ENCODE measurements around the gene SLC35G3.

DNA sequence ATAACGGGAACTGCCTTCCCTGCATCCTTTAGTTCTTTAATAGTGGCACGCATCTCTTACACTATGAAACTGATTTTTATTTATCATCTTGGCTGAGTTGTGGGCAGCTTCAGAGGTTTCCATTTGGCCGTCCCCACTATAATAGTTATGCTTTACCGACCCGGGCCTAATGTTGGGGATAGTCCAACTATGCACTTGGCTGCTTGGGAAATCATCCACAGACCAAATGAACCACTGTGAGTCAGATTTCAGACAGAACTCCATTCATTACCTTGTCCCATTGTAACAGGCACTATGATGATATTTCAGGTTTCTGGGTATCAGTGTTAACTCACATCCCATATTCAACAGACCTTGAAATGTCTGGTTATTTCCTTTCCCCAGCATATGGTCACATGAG is 42.6 kb upstream of the SLC35G3 start:
- TF ChIP-seq, protein P1, sequence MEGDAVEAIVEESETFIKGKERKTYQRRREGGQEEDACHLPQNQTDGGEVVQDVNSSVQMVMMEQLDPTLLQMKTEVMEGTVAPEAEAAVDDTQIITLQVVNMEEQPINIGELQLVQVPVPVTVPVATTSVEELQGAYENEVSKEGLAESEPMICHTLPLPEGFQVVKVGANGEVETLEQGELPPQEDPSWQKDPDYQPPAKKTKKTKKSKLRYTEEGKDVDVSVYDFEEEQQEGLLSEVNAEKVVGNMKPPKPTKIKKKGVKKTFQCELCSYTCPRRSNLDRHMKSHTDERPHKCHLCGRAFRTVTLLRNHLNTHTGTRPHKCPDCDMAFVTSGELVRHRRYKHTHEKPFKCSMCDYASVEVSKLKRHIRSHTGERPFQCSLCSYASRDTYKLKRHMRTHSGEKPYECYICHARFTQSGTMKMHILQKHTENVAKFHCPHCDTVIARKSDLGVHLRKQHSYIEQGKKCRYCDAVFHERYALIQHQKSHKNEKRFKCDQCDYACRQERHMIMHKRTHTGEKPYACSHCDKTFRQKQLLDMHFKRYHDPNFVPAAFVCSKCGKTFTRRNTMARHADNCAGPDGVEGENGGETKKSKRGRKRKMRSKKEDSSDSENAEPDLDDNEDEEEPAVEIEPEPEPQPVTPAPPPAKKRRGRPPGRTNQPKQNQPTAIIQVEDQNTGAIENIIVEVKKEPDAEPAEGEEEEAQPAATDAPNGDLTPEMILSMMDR (conservative IDR thresholded peaks at IDR 0.05; ENCODE audit: low read depth, low read length), result no peak
- TF ChIP-seq POLR2A (IDR thresholded peaks at IDR 0.05; ENCODE audit: low read depth, low read length), result no peak
